SHP77 (cell line): ENCODE data around the gene GMDS.

Experiments
- DNase-seq, 2 experiments: peaks; one replicate each; lab custom pipeline; 2025; lab: John Stamatoyannopoulos, UW

Gene GMDS

GRCh38 chr6:1602049-1602713, 643.2 kb downstream of the GMDS start:
- no peak for DNase-seq

GRCh38 chr6:1601158-1602048, 644.0 kb downstream of the GMDS start:
- DNase-seq: no peak

DNA sequence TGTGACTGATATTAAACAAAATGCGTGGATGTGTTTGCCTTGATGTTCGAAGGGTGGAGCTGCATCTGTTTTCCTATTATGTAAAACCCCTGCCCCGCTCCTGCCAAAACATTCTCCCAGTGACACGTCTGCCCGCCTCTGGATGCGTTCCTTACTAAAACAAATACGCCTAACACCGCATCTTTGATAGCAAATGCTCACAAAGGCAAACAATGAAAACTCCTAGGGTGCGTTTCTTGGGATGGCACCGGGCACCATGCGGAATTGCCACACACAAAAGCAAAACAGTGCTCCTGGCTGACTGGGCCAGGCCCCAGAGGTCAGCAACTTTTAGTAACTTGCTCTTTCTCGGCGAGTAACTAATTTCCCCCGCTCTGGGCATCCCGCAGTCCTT, 644.6 kb downstream of the GMDS start:
- no peak for DNase-seq

DNA sequence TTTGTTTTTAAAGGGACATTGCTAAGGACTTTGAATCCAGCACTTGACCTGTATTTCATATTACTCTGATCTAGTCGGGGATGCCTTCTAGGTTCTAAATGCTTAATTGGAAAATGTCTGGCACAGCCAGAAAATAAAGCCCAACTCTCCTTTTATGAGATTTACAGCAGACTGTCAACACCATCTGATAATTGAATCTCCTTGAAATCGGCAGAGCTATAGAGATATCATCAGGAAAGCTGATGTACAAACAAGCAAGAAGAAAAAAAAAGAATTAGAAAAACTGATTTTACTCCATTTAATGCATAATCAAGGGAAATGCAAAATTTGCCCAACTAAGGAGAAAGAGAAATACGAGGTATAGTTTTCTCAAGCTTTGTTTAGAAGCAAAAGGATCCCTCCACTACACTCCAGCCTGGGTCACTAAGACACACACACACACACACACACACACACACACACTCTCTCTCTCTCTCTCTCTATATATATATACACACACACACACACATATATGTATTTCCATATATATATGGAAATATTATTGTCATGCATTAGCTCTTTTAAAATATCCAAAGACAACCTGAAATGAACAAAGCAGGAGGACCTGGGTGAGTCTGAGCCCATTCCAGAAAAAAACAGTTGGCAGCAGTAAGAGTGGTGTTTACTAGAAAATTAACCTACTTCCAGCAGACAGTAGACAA, 645.2 kb downstream of the GMDS start:
- no peak for DNase-seq

GRCh38 chr6:1599469-1599868, 645.9 kb downstream of the GMDS start:
- no peak for DNase-seq

GRCh38 chr6:1598886-1599285, 646.5 kb downstream of the GMDS start:
- DNase-seq: no peak

DNA sequence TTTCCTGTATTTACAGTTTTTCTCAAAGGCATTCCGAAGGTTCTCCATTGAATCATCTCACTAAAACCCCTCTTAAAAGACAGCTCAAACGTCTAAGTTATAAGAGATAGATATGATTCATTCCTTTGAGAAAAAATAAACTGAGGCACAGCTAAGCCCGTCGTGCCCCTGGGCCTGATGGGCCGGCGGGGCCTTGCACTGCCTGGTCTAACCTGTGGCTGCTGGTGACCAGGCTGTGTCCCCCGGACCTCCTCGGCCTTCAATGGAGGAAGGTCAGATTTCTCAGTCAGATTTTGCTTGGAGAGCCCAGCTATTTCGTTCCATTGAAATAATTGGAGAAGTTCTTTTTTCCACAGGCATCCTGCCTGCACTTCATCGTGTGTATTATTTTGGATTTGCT, 647.0 kb downstream of the GMDS start:
- no peak for DNase-seq

- DNase-seq: no peak
These were observed 647.5 kb downstream of the GMDS start for GRCh38 chr6:1597924-1598323.

- no peak for DNase-seq
These were observed 648.2 kb downstream of the GMDS start for GRCh38 chr6:1597121-1597744.

DNA sequence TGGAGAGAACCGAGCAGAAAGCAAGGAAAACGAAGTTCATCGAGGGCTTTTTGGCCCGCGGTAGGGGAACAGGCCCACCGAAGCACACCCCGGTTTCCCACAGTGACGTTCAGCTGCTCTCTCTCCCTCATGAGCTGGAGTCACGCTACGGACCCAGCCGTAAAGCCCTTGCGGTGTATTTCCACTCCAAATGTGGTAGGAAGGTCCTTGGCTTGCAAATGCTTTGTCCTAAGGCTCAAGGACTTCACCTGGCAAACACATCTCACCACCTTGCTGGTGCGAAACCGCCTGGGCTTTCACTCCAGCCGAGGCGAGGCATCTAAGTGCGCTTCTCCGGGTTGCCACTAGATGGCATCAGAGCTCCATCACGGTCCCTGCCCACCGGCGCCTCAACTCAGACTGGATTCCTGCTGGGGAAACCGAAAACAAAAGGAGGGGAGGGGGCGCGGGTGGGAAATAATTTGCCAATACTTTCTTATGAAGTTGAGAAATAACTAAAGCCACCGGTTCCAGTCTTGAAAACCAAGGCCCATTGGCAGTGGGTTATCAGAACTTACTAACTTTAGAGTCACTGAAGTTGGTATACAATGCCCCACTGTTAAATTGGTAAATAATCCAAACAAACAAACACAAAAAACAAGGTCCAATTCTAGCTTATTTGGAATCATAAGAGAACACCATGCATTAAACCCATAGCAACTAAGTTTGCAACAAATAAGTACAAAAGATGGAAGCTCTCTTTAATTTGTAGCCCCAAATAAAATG, 649.1 kb downstream of the GMDS start:
- peak; percentile 18 to 43 for DNase-seq

GRCh38 chr6:1595271-1596087, 649.9 kb downstream of the GMDS start:
- DNase-seq: no peak

GRCh38 chr6:1594445-1595200, 650.8 kb downstream of the GMDS start:
- DNase-seq: no peak

- no peak for DNase-seq
These were observed 651.5 kb downstream of the GMDS start for GRCh38 chr6:1593958-1594314.

GRCh38 chr6:1593286-1593957, 652.0 kb downstream of the GMDS start:
- DNase-seq: no peak

GRCh38 chr6:1592852-1593251, 652.6 kb downstream of the GMDS start:
- DNase-seq: no peak

GRCh38 chr6:1591926-1592325, 653.5 kb downstream of the GMDS start:
- no peak for DNase-seq

- DNase-seq: no peak
These were observed 654.2 kb downstream of the GMDS start for GRCh38 chr6:1591243-1591642.

DNA sequence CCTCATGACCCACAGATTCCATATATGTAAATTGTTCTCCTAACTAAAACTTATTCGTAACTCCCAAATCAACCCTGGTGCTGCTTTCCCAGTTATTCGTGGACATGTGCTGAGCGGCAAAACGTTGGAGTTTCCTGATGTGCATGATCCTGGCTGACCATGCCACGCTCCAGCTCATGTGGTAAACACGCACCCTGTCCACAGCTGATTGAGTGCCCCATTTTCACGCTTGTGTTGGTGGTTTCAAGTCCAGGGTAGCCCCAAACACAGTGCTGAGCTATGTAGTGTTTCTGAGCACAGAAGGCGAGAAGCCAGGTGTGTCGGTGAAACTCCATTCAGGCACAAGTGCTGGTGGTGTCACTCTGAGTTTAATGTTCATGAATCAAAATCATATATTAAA, 654.8 kb downstream of the GMDS start:
- DNase-seq: no peak

- no peak for DNase-seq
These were observed 656.2 kb downstream of the GMDS start for GRCh38 chr6:1589208-1589607.

- DNase-seq: no peak
These were observed 657.4 kb downstream of the GMDS start for GRCh38 chr6:1587977-1588376.
